Measurements from ENCODE around the gene RASSF1. TPM values are rescaled to one million over a fixed set of nuclear protein-coding genes. Genes with fewer than 3 reads are reported as not detected.

Gene RASSF1
- total RNA-seq, 2 donors from 2014 or later, result 20.6 to 28.2 TPM

DNA sequence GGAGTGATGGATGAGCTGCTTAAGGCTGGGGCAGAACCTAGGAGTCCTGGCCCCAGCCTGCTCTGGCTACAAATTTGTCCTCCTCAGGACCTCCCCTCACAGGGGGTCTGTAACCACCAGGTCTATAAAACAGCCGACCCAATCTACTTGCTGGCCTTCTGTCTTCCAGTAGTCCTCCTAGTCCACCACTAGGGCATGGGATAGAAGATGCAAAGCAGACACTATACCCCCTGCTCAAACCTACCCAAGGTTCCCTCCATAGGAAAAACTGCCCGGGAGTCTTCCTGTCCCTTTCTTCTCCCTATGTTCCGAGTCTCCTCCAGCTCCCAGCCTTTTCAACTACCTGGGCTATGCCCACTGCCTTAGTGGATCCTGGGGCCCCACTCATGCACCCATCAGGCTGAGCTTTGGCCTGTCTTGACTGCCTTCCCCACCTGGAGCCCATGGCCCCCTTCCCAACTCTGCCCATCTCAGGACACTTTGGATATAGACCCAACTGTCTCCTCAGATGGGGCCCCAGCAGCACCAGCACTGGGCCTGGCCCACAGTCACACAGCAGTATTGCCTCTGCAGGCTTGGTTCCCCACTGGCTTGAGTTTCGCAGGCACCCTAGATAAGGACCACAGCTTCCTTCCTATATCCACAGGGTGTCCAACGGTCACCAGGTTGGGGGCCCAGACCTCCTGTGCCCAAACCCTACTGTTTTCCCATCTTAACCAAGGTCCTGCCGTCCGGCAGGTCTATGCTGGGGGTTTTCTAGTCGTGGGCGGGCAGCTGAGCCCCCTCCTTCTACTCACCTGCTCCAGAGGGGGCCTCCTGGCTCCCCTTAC is 42.5 kb downstream of the RASSF1 start:
- Histone ChIP-seq H3K4me1 (peaks cover 15% of the 10 kb centered on the region), H3K27me3 (no peaks in the 10 kb centered on the region), H3K27ac (peak overlapping the region; percentile 88), H3K9ac (ENCODE audit: low read depth in 2 of 2, low read length in 2 of 2) (peak overlapping the region; percentile 91 to 97), H3K36me3 (no peaks in the 10 kb centered on the region), H3K9me3 (no peaks in the 10 kb centered on the region), H3K4me3 (peak overlapping the region; percentile 47)
- intact Hi-C loops (cut with DNase I), result no loop called here
- TF ChIP-seq, protein P1, sequence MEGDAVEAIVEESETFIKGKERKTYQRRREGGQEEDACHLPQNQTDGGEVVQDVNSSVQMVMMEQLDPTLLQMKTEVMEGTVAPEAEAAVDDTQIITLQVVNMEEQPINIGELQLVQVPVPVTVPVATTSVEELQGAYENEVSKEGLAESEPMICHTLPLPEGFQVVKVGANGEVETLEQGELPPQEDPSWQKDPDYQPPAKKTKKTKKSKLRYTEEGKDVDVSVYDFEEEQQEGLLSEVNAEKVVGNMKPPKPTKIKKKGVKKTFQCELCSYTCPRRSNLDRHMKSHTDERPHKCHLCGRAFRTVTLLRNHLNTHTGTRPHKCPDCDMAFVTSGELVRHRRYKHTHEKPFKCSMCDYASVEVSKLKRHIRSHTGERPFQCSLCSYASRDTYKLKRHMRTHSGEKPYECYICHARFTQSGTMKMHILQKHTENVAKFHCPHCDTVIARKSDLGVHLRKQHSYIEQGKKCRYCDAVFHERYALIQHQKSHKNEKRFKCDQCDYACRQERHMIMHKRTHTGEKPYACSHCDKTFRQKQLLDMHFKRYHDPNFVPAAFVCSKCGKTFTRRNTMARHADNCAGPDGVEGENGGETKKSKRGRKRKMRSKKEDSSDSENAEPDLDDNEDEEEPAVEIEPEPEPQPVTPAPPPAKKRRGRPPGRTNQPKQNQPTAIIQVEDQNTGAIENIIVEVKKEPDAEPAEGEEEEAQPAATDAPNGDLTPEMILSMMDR (IDR thresholded peaks at IDR 0.05), result no peak
- DNase-seq, result peak; percentile 37

DNA sequence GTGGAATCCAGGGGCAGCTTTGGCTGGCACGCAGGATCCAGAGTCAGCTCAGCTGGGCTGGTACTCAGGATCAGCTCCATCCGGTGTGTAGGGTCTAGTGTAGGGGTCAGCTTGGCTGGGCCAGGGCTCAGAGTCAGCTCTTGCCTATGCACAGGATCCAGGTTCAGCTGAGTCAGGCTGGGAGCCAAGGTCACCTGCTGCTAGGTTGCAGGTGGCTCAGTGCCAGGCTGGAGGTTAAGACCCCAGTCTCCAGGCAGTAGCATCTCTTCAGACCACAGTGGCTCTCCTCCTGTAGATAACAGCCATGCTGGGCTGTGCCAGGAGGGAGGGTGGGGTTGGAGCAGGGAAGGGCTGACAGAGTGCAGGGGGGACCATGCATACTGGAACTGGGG is 43.3 kb downstream of the RASSF1 start:
- Histone ChIP-seq H3K9me3 (no peaks in the 10 kb centered on the region), H3K36me3 (no peaks in the 10 kb centered on the region), H3K27ac (no peak overlapping the region), H3K27me3 (no peaks in the 10 kb centered on the region), H3K4me1 (peaks cover 15% of the 10 kb centered on the region), H3K4me3 (no peak overlapping the region), H3K9ac (ENCODE audit: low read depth in 2 of 2, low read length in 2 of 2) (no peak overlapping the region)
- DNase-seq, result no peak
- TF ChIP-seq, protein P1 (IDR thresholded peaks at IDR 0.05), result no peak
- intact Hi-C loops (cut with DNase I), result no loop called here

DNA sequence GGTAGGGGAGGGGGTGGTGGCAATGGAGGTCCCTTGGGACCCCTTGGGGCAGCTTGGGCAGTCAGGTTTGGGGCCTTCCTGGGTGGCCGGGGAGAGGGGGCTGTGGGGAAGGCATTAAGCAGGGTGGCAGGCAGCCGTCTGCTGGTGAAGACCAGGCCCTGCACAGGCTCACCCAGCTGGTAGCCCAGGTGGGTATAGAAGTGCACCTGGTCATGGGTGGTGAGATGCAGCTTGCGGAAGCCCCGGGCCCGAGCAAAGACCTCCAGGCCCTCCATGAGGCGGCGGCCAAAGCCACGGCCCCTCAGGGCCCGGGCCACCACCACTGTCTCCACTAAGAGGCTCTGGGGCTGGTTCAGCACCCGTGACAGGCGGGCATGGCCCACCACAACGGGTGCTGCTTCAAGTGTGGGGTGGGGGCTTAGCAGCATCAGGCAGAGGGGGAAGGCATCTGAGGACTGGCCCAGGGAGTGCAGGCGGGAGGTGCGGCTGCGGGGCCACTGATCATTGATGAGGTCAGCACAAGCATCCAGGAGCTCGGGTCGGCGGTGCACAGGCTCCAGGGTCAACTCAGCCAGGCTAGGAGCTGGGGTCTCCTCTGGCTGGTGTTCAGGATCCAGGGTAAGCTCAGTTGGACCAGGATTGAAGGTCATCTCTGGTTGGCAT is 43.8 kb downstream of the RASSF1 start:
- DNase-seq, result no peak
- H3K27me3 ChIP-seq, result no peaks in the 10 kb centered on the region
- TF ChIP-seq, protein P1 (IDR thresholded peaks at IDR 0.05), result no peak
- H3K4me3 ChIP-seq, result no peak overlapping the region
- H3K36me3 ChIP-seq, result no peaks in the 10 kb centered on the region
- no peaks in the 10 kb centered on the region for H3K9me3 ChIP-seq
- no peak overlapping the region for H3K9ac ChIP-seq (ENCODE audit: low read depth in 2 of 2, low read length in 2 of 2)
- no peak overlapping the region for H3K27ac ChIP-seq
- intact Hi-C loops (cut with DNase I), result no loop called here
- H3K4me1 ChIP-seq, result peaks cover 15% of the 10 kb centered on the region

DNA sequence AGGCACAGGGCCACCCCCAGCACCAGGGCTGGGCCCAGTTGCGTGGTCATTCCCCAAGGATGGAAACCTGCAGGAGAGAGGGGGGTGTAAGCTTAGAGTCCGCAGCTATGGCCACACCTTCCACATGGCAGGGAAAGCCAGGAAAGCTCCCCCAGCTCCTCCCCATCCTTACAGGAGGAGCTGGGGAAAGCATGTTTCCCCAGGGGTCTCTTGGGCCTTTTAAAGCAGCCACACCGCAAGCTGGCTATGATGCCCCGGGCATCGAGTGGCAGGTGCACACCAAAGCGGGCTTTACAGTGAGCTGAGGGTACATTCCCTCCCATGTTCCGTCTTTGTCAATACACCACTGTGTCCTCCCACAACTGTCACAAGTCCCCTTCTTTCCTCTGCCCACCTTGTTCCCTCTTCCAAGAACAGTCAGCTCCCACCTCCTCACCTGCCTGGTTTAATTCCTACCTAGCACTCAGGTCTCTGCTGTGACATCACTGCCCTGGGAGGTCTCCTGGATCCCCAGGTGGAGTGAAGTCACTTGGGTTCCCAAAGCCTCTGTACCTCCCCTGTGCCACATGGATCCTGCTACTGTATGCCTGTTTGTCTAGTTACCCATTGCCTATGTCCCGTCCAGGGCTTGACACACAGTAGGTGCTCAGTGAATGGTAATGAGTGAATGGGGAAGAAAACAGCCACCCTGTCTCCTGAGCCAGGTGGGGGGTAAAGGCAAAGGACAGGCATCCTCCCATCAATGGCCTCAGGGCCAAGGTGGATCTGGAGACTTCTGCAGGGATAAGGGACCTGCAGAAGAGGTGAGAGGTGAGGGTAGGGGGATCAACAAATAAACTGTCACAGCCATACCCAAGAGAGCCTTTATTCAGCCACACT is 44.8 kb downstream of the RASSF1 start:
- Histone ChIP-seq H3K4me1 (peaks cover 22% of the 10 kb centered on the region), H3K27ac (no peak overlapping the region), H3K36me3 (no peaks in the 10 kb centered on the region), H3K4me3 (no peak overlapping the region), H3K9me3 (no peaks in the 10 kb centered on the region), H3K27me3 (no peaks in the 10 kb centered on the region), H3K9ac (ENCODE audit: low read depth in 2 of 2, low read length in 2 of 2) (no peak overlapping the region)
- TF ChIP-seq, protein P1 (IDR thresholded peaks at IDR 0.05), result no peak
- no peak for DNase-seq
- intact Hi-C loops (cut with DNase I), result no loop called here
